Caco-2 (cell line): Measurements from ENCODE around the gene GK. TPM values are rescaled to one million over a fixed set of nuclear protein-coding genes. Genes with fewer than 3 reads are reported as not detected.

Experiments
- BruUV-seq: library from RNA; stranded (reverse); fragments of 400-500 nt; replicated peaks from 2 replicates; lab custom pipeline; 2021; lab: Mats Ljungman, UMichigan
- CTCF ChIA-PET: fragments of 300-600 bp; sonication (Branson Sonifier 250); formaldehyde crosslinking; loops from one replicate; lab custom pipeline; 2022; ENCODE audit warnings: antibody characterized with exemption; lab: Charles Lee
- POLR2A ChIA-PET: fragments of 300-600 bp; sonication (Branson Sonifier 250); formaldehyde crosslinking; loops from one replicate; lab custom pipeline; 2022; ENCODE audit warnings: antibody characterized with exemption; lab: Charles Lee
- DNase-seq, 2 experiments: peaks; one replicate each; pipeline versions ENCODE4 v3.0.0 to v3.0.0-alpha.2; 2020 to 2022
- H3K27me3 ChIP-seq: replicated peaks from 2 replicates; pipeline ENCODE4 v1.6.0; 2011; ENCODE audit warnings: low read length; ENCODE audit not compliant: control insufficient read depth, insufficient read depth
- H3K36me3 ChIP-seq: 2 replicates; pipeline ENCODE4 v1.5.1; 2011; ENCODE audit warnings: low read length; ENCODE audit not compliant: control insufficient read depth, insufficient read depth
- H3K4me1 ChIP-seq: fragments of 250-450 bp; sonication (Bioruptor Pico); 2 replicates; pipeline ENCODE4 v1.5.1; 2020; ENCODE audit warnings: mild to moderate bottlenecking
- H3K4me3 ChIP-seq: 2 replicates; pipeline ENCODE4 v1.5.1; 2011; ENCODE audit warnings: low read depth, mild to moderate bottlenecking, control low read depth, low read length
- H3K9me3 ChIP-seq: fragments of 250-450 bp; sonication (Bioruptor Pico); 2 replicates; pipeline ENCODE4 v1.5.1; 2020; ENCODE audit warnings: mild to moderate bottlenecking, moderate library complexity
- H3K27ac Mint-ChIP-seq: one replicate; pipeline ENCODE4 v1.8.0; 2022; ENCODE audit warnings: mixed read lengths; ENCODE audit not compliant: unreplicated experiment
- H3K27me3 Mint-ChIP-seq: one replicate; pipeline ENCODE4 v1.8.0; 2022; ENCODE audit warnings: mixed read lengths; ENCODE audit not compliant: insufficient read depth, unreplicated experiment
- H3K36me3 Mint-ChIP-seq: one replicate; pipeline ENCODE4 v1.8.0; 2022; ENCODE audit warnings: mild to moderate bottlenecking, mixed read lengths; ENCODE audit not compliant: insufficient read depth, unreplicated experiment
- H3K4me1 Mint-ChIP-seq: one replicate; pipeline ENCODE4 v1.8.0; 2022; ENCODE audit warnings: low read depth, mixed read lengths; ENCODE audit not compliant: unreplicated experiment
- H3K4me3 Mint-ChIP-seq: one replicate; pipeline ENCODE4 v1.8.0; 2022; ENCODE audit warnings: mild to moderate bottlenecking, moderate library complexity, mixed read lengths; ENCODE audit not compliant: unreplicated experiment
- H3K9me3 Mint-ChIP-seq: one replicate; pipeline ENCODE4 v1.8.0; 2022; ENCODE audit warnings: mixed read lengths; ENCODE audit not compliant: unreplicated experiment
- CTCF ChIP-seq, 2 experiments: fragments of 200-600 bp in 1 of 2; IDR thresholded peaks; 1 replicate in 1 of 2; 2 replicates in 1 of 2; pipeline versions ENCODE4 v1.5.1 to v1.8.0; 2011 to 2022; ENCODE audit warnings: antibody characterized with exemption in 1 of 2, control low read depth in 1 of 2, inconsistent platforms in 1 of 2, low read depth in 1 of 2, low read length in 1 of 2, mild to moderate bottlenecking in 1 of 2, moderate library complexity in 1 of 2; ENCODE audit not compliant: insufficient read depth in 1 of 2, severe bottlenecking in 1 of 2, unreplicated experiment in 1 of 2
- intact Hi-C: fragments of 100-400 bp; cut with micrococcal nuclease; formaldehyde crosslinking; loops from one replicate; pipeline ENCODE4 v1.10.0; 2022; ENCODE audit not compliant: unreplicated experiment
- total RNA-seq: library from RNA; stranded (reverse); gene quantifications from 2 replicates; pipeline ENCODE4 v1.2.3, GENCODE V29; 2022

GK gene
- total RNA-seq, 1 experiment from 2014 or later = 6.5 TPM

- intact Hi-C loops = no loop called here
- Histone ChIP-seq H3K9me3 (no peaks in the 10 kb centered on the region), H3K4me1 (no peaks in the 10 kb centered on the region), H3K36me3 (no peaks in the 10 kb centered on the region), H3K27me3 (no peaks in the 10 kb centered on the region), H3K4me3 (no peak overlapping the region)
- Mint-ChIP-seq H3K4me3 (no peak overlapping the region), H3K36me3 (no peaks in the 10 kb centered on the region), H3K9me3 (no peaks in the 10 kb centered on the region), H3K4me1 (no peaks in the 10 kb centered on the region), H3K27ac (no peak overlapping the region), H3K27me3 (no peaks in the 10 kb centered on the region)
- no peak for DNase-seq
- ChIA-PET POLR2A (no interaction called here), CTCF (no interaction called here)
- TF ChIP-seq CTCF (IDR thresholded peaks at IDR 0.05; ENCODE audit: insufficient read depth in 1 of 2, low read depth in 1 of 2, low read length in 1 of 2, severe bottlenecking in 1 of 2, unreplicated experiment in 1 of 2) = no peak
- no TSS peak for BruUV-seq
Measured at GRCh38 chrX:30661228-30661627, 8.0 kb downstream of the GK start.

GRCh38 chrX:30663322-30663721 lies 10.1 kb downstream of the GK start:
- H3K27me3 Mint-ChIP-seq = no peaks in the 10 kb centered on the region

GRCh38 chrX:30665471-30665870 lies 12.2 kb downstream of the GK start:
- H3K4me1 ChIP-seq = no peaks in the 10 kb centered on the region
- H3K4me1 Mint-ChIP-seq = no peaks in the 10 kb centered on the region
- no peaks in the 10 kb centered on the region for H3K9me3 Mint-ChIP-seq
- peaks cover 1% of the 10 kb centered on the region; the same call in 1 of the 2 replicates for H3K36me3 ChIP-seq
- CTCF ChIA-PET = no interaction called here
- no TSS peak for BruUV-seq
- POLR2A ChIA-PET = no interaction called here
- DNase-seq = no peak
- H3K27me3 ChIP-seq = no peaks in the 10 kb centered on the region
- intact Hi-C loops = no loop called here
- no peaks in the 10 kb centered on the region for H3K27me3 Mint-ChIP-seq
- no peak overlapping the region for H3K4me3 ChIP-seq
- H3K27ac Mint-ChIP-seq = no peak overlapping the region
- H3K9me3 ChIP-seq = no peaks in the 10 kb centered on the region
- H3K4me3 Mint-ChIP-seq = no peak overlapping the region
- TF ChIP-seq CTCF (IDR thresholded peaks at IDR 0.05; ENCODE audit: insufficient read depth in 1 of 2, low read depth in 1 of 2, low read length in 1 of 2, severe bottlenecking in 1 of 2, unreplicated experiment in 1 of 2) = no peak
- no peaks in the 10 kb centered on the region for H3K36me3 Mint-ChIP-seq

More at GRCh38 chrX:30663322-30663721, 10.1 kb downstream of the GK start:
- no peak for DNase-seq
- ChIA-PET POLR2A (no interaction called here), CTCF (no interaction called here)
- Mint-ChIP-seq H3K4me1 (no peaks in the 10 kb centered on the region), H3K9me3 (no peaks in the 10 kb centered on the region), H3K36me3 (no peaks in the 10 kb centered on the region), H3K4me3 (no peak overlapping the region), H3K27ac (no peak overlapping the region)
- no TSS peak for BruUV-seq
- Histone ChIP-seq H3K27me3 (no peaks in the 10 kb centered on the region), H3K9me3 (no peaks in the 10 kb centered on the region), H3K36me3 (no peaks in the 10 kb centered on the region), H3K4me1 (no peaks in the 10 kb centered on the region), H3K4me3 (no peak overlapping the region)
- intact Hi-C loops = no loop called here
- no peak for TF ChIP-seq CTCF (IDR thresholded peaks at IDR 0.05; ENCODE audit: insufficient read depth in 1 of 2, low read depth in 1 of 2, low read length in 1 of 2, severe bottlenecking in 1 of 2, unreplicated experiment in 1 of 2)
